ENCODE results near the gene SPATA9. TPM values are rescaled to one million over a fixed set of nuclear protein-coding genes. Genes with fewer than 3 reads are reported as not detected.

The SPATA9 gene
- total and polyA plus RNA-seq, 12 donors, result 0.13 to 0.59 TPM; not detected in 10

GRCh38 chr5:95621839-95622629, 60.8 kb downstream of the SPATA9 start:
- H3K27ac ChIP-seq, result no peak overlapping the region
- H3K36me3 ChIP-seq, result no peaks in the 10 kb centered on the region

DNA sequence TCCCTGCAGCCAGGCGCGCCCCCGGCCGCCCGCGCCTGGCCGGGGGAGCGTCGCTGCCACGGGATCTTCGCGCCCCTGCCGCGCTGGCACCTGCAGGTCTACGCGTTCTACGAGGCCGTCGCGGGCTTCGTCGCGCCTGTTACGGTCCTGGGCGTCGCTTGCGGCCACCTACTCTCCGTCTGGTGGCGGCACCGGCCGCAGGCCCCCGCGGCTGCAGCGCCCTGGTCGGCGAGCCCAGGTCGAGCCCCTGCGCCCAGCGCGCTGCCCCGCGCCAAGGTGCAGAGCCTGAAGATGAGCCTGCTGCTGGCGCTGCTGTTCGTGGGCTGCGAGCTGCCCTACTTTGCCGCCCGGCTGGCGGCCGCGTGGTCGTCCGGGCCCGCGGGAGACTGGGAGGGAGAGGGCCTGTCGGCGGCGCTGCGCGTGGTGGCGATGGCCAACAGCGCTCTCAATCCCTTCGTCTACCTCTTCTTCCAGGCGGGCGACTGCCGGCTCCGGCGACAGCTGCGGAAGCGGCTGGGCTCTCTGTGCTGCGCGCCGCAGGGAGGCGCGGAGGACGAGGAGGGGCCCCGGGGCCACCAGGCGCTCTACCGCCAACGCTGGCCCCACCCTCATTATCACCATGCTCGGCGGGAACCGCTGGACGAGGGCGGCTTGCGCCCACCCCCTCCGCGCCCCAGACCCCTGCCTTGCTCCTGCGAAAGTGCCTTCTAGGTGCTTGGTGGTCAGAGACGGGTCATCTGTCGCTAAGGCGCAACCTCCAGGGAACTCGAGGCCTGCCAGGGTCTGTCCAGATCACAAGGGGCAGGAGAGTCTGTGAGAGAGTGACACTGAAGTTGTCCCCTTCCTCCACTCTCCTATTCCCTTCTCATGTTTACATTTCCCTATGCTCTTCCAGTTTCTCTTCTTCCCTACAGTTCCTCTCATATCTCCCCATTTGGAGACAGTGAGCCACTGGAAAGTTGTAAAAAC, 61.6 kb downstream of the SPATA9 start:
- Histone ChIP-seq H3K9me3 (no peaks in the 10 kb centered on the region), H3K36me3 (no peaks in the 10 kb centered on the region), H3K27ac (peak overlapping the region in 1 of 10 donors; percentile 65), H3K27me3 (peaks cover 0 to 11% (median 0%) of the 10 kb centered on the region in 7 donors), H3K4me1 (peaks cover 0 to 35% (median 20%) of the 10 kb centered on the region in 9 donors), H3K4me3 (peak overlapping the region; percentile 28 to 68 (median 59))
- DNase-seq, result peak in 1 of 2 donors; percentile 44
- peak; percentile 21 to 74 (median 52) for ATAC-seq
- TF ChIP-seq CTCF (IDR thresholded peaks at IDR 0.05), result no peak
- WGBS, 2 donors, result 2 to 3% methylated on average over 82 to 92 of the region's 92 CpGs
- intact Hi-C loops (cut with DNase I), result no loop called here

More at GRCh38 chr5:95621839-95622629, 60.8 kb downstream of the SPATA9 start:
- H3K9me3 ChIP-seq, result no peaks in the 10 kb centered on the region
- no peak for DNase-seq
- intact Hi-C loops (cut with DNase I), result no loop called here
- no peak for ATAC-seq
- TF ChIP-seq CTCF (IDR thresholded peaks at IDR 0.05), result no peak
- H3K4me3 ChIP-seq, result peak overlapping the region in 2 of 10 donors; percentile 62 to 68
- peaks cover 0 to 35% (median 20%) of the 10 kb centered on the region in 9 donors for H3K4me1 ChIP-seq
- peaks cover 0 to 11% (median 0%) of the 10 kb centered on the region in 7 donors for H3K27me3 ChIP-seq
- 71 to 75% methylated on average over 8 of the region's 8 CpGs for WGBS, 2 donors

DNA sequence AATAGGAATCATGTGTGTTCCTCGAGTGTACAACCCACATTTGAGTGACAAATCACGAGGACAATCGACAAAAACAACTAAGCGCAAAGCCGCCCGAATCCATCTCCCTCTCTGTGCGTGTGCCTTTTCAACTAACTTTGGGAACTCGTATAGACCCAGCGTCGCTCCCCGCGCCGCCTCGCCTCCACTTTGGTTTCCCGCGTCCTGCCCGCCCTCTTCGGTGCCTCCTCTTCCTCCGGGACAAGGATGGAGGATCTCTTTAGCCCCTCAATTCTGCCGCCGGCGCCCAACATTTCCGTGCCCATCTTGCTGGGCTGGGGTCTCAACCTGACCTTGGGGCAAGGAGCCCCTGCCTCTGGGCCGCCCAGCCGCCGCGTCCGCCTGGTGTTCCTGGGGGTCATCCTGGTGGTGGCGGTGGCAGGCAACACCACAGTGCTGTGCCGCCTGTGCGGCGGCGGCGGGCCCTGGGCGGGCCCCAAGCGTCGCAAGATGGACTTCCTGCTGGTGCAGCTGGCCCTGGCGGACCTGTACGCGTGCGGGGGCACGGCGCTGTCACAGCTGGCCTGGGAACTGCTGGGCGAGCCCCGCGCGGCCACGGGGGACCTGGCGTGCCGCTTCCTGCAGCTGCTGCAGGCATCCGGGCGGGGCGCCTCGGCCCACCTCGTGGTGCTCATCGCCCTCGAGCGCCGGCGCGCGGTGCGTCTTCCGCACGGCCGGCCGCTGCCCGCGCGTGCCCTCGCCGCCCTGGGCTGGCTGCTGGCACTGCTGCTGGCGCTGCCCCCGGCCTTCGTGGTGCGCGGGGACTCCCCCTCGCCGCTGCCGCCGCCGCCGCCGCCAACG, 62.5 kb downstream of the SPATA9 start, which contains the start of gene GPR150:
Gene GPR150 (plus strand): TSS at position 58 of the 840 bp plus-strand sequence. CDS start 189 bp downstream, at position 247.
- peak in 1 of 9 donors; percentile 12 for TF ChIP-seq CTCF (IDR thresholded peaks at IDR 0.05)
- Histone ChIP-seq H3K36me3 (no peaks in the 10 kb centered on the region), H3K4me1 (peaks cover 0 to 35% (median 20%) of the 10 kb centered on the region in 9 donors), H3K9me3 (no peaks in the 10 kb centered on the region), H3K27me3 (peaks cover 0 to 11% (median 0%) of the 10 kb centered on the region in 7 donors), H3K4me3 (peak within 1 kb of the TSS; percentile 47 to 68 (median 59)), H3K27ac (peak within 1 kb of the TSS in 2 of 10 donors; percentile 25 to 65)
- DNase-seq, result peak; percentile 13 to 56
- peak; percentile 49 to 79 (median 74) for ATAC-seq
- intact Hi-C loops (cut with DNase I), result no loop called here
- 1% methylated on average over 79 to 85 of the region's 85 CpGs for WGBS, 2 donors
